ENCODE results near the gene E2F1.

The E2F1 gene

GRCh38 chr20:33688938-33689424 is 2.8 kb upstream of the E2F1 start:
- Mint-ChIP-seq H3K36me3 (ENCODE audit: insufficient read depth) (peaks cover 3% of the 10 kb centered on the region), H3K4me3 (no peak overlapping the region), H3K27ac (ENCODE audit: low read depth) (no peak overlapping the region), H3K4me1 (peaks cover 18% of the 10 kb centered on the region), H3K27me3 (no peaks in the 10 kb centered on the region), H3K9me3 (no peaks in the 10 kb centered on the region)
- ATAC-seq (replicated peaks; ENCODE audit: extremely low read depth, poor library complexity, severe bottlenecking) (no peak), DNase-seq (ENCODE audit: low spot score in 2 of 2) (no peak)

- peaks cover 18% of the 10 kb centered on the region for H3K4me1 Mint-ChIP-seq
- H3K4me3 Mint-ChIP-seq = no peak overlapping the region
- H3K36me3 Mint-ChIP-seq (ENCODE audit: insufficient read depth) = peaks cover 3% of the 10 kb centered on the region
- no peak for ATAC-seq (replicated peaks; ENCODE audit: extremely low read depth, poor library complexity, severe bottlenecking)
- no peaks in the 10 kb centered on the region for H3K9me3 Mint-ChIP-seq
- no peak for DNase-seq (ENCODE audit: low spot score in 2 of 2)
- H3K27ac Mint-ChIP-seq (ENCODE audit: low read depth) = no peak overlapping the region
- H3K27me3 Mint-ChIP-seq = no peaks in the 10 kb centered on the region
Observed at GRCh38 chr20:33687993-33688937, 2.1 kb upstream of the E2F1 start.

GRCh38 chr20:33687370-33687915 is 1.3 kb upstream of the E2F1 start:
- Mint-ChIP-seq H3K4me1 (peaks cover 18% of the 10 kb centered on the region), H3K27me3 (no peaks in the 10 kb centered on the region), H3K4me3 (peak overlapping the region; percentile 78), H3K27ac (ENCODE audit: low read depth) (no peak overlapping the region), H3K9me3 (no peaks in the 10 kb centered on the region), H3K36me3 (ENCODE audit: insufficient read depth) (peaks cover 3% of the 10 kb centered on the region)
- no peak for DNase-seq (ENCODE audit: low spot score in 2 of 2)
- no peak for ATAC-seq (replicated peaks; ENCODE audit: extremely low read depth, poor library complexity, severe bottlenecking)

GRCh38 chr20:33686984-33687366 is 790 bp upstream of the E2F1 start:
- Mint-ChIP-seq H3K27me3 (no peaks in the 10 kb centered on the region), H3K36me3 (ENCODE audit: insufficient read depth) (peaks cover 3% of the 10 kb centered on the region), H3K4me3 (peak overlapping the region; percentile 78), H3K4me1 (peaks cover 18% of the 10 kb centered on the region), H3K9me3 (no peaks in the 10 kb centered on the region), H3K27ac (ENCODE audit: low read depth) (peak overlapping the region; percentile 84)
- DNase-seq (ENCODE audit: low spot score in 2 of 2) (no peak), ATAC-seq (replicated peaks; ENCODE audit: extremely low read depth, poor library complexity, severe bottlenecking) (no peak)

- H3K4me3 Mint-ChIP-seq = peak overlapping the region; percentile 67
- H3K36me3 Mint-ChIP-seq (ENCODE audit: insufficient read depth) = peaks cover 3% of the 10 kb centered on the region
- no peaks in the 10 kb centered on the region for H3K27me3 Mint-ChIP-seq
- ATAC-seq (replicated peaks; ENCODE audit: extremely low read depth, poor library complexity, severe bottlenecking) (peak; percentile 42), DNase-seq (ENCODE audit: low spot score in 2 of 2) (no peak)
- H3K9me3 Mint-ChIP-seq = no peaks in the 10 kb centered on the region
- peaks cover 18% of the 10 kb centered on the region for H3K4me1 Mint-ChIP-seq
- H3K27ac Mint-ChIP-seq (ENCODE audit: low read depth) = no peak overlapping the region
Observed at GRCh38 chr20:33685328-33686099, 671 bp downstream of the E2F1 start.

GRCh38 chr20:33684533-33685327 is 1.5 kb downstream of the E2F1 start:
- peaks cover 3% of the 10 kb centered on the region for H3K36me3 Mint-ChIP-seq (ENCODE audit: insufficient read depth)
- H3K27ac Mint-ChIP-seq (ENCODE audit: low read depth) = no peak overlapping the region
- DNase-seq (ENCODE audit: low spot score in 2 of 2) = no peak
- H3K4me3 Mint-ChIP-seq = peak overlapping the region; percentile 67
- H3K9me3 Mint-ChIP-seq = no peaks in the 10 kb centered on the region
- no peak for ATAC-seq (replicated peaks; ENCODE audit: extremely low read depth, poor library complexity, severe bottlenecking)
- H3K27me3 Mint-ChIP-seq = no peaks in the 10 kb centered on the region
- H3K4me1 Mint-ChIP-seq = peaks cover 20% of the 10 kb centered on the region

GRCh38 chr20:33681728-33682353 is 4.3 kb downstream of the E2F1 start:
- DNase-seq (ENCODE audit: low spot score in 2 of 2) (no peak), ATAC-seq (replicated peaks; ENCODE audit: extremely low read depth, poor library complexity, severe bottlenecking) (no peak)
- no peak overlapping the region for H3K4me3 Mint-ChIP-seq
- no peaks in the 10 kb centered on the region for H3K9me3 Mint-ChIP-seq
- H3K36me3 Mint-ChIP-seq (ENCODE audit: insufficient read depth) = peaks cover 3% of the 10 kb centered on the region
- peak overlapping the region; percentile 0 for H3K27ac Mint-ChIP-seq (ENCODE audit: low read depth)
- H3K27me3 Mint-ChIP-seq = no peaks in the 10 kb centered on the region
- peaks cover 31% of the 10 kb centered on the region for H3K4me1 Mint-ChIP-seq

GRCh38 chr20:33681288-33681687 is 4.9 kb downstream of the E2F1 start:
- H3K4me3 Mint-ChIP-seq = no peak overlapping the region
- DNase-seq (ENCODE audit: low spot score in 2 of 2) = no peak
- no peaks in the 10 kb centered on the region for H3K9me3 Mint-ChIP-seq
- ATAC-seq (replicated peaks; ENCODE audit: extremely low read depth, poor library complexity, severe bottlenecking) = no peak
- H3K27me3 Mint-ChIP-seq = no peaks in the 10 kb centered on the region
- peaks cover 1% of the 10 kb centered on the region for H3K36me3 Mint-ChIP-seq (ENCODE audit: insufficient read depth)
- peaks cover 25% of the 10 kb centered on the region for H3K4me1 Mint-ChIP-seq
- H3K27ac Mint-ChIP-seq (ENCODE audit: low read depth) = no peak overlapping the region

GRCh38 chr20:33680686-33681085 is 5.5 kb downstream of the E2F1 start:
- peaks cover 25% of the 10 kb centered on the region for H3K4me1 Mint-ChIP-seq
- H3K36me3 Mint-ChIP-seq (ENCODE audit: insufficient read depth) = peaks cover 1% of the 10 kb centered on the region
- no peak overlapping the region for H3K27ac Mint-ChIP-seq (ENCODE audit: low read depth)
- H3K27me3 Mint-ChIP-seq = no peaks in the 10 kb centered on the region
- ATAC-seq (replicated peaks; ENCODE audit: extremely low read depth, poor library complexity, severe bottlenecking) (no peak), DNase-seq (ENCODE audit: low spot score in 2 of 2) (no peak)
- no peaks in the 10 kb centered on the region for H3K9me3 Mint-ChIP-seq
- no peak overlapping the region for H3K4me3 Mint-ChIP-seq

- H3K27ac Mint-ChIP-seq (ENCODE audit: low read depth) = peak overlapping the region; percentile 84
Observed at GRCh38 chr20:33679758-33680485, 6.3 kb downstream of the E2F1 start.

GRCh38 chr20:33677991-33678702 is 8.0 kb downstream of the E2F1 start:
- H3K27me3 Mint-ChIP-seq = no peaks in the 10 kb centered on the region
- peaks cover 32% of the 10 kb centered on the region for H3K4me1 Mint-ChIP-seq
- H3K36me3 Mint-ChIP-seq (ENCODE audit: insufficient read depth) = peaks cover 2% of the 10 kb centered on the region
- H3K27ac Mint-ChIP-seq (ENCODE audit: low read depth) = peak overlapping the region; percentile 84
- H3K9me3 Mint-ChIP-seq = no peaks in the 10 kb centered on the region
- peak overlapping the region; percentile 56 for H3K4me3 Mint-ChIP-seq
- no peak for ATAC-seq (replicated peaks; ENCODE audit: extremely low read depth, poor library complexity, severe bottlenecking)
- no peak for DNase-seq (ENCODE audit: low spot score in 2 of 2)

More at GRCh38 chr20:33679758-33680485, 6.3 kb downstream of the E2F1 start:
- Mint-ChIP-seq H3K9me3 (no peaks in the 10 kb centered on the region), H3K4me3 (peak overlapping the region; percentile 16), H3K4me1 (peaks cover 22% of the 10 kb centered on the region), H3K27me3 (no peaks in the 10 kb centered on the region), H3K36me3 (ENCODE audit: insufficient read depth) (peaks cover 1% of the 10 kb centered on the region)
- ATAC-seq (replicated peaks; ENCODE audit: extremely low read depth, poor library complexity, severe bottlenecking) = peak; percentile 61
- DNase-seq (ENCODE audit: low spot score in 2 of 2) = peak in 1 of 2 donors; percentile 30

Data from central memory CD8-positive, alpha-beta T cell (primary cell).